Measurements from ENCODE around the gene LEMD2. TPM values are rescaled to one million over a fixed set of nuclear protein-coding genes. Genes with fewer than 3 reads are reported as not detected.

The LEMD2 gene
- total and polyA plus RNA-seq, 12 donors = 32.4 to 121 (median 60.0) TPM

GRCh38 chr6:33738879-33739278 is 50.1 kb downstream of the LEMD2 start:
- Histone ChIP-seq H3K4me1 (replicated peaks in 1 of 2) (peaks cover 0 to 6% of the 10 kb centered on the region in 2 donors), H3K27me3 (peaks cover 24% of the 10 kb centered on the region), H3K27ac (no peak overlapping the region), H3K9me3 (replicated peaks in 1 of 3) (no peaks in the 10 kb centered on the region), H3K36me3 (replicated peaks in 1 of 2) (no peaks in the 10 kb centered on the region), H3K4me3 (no peak overlapping the region)
- intact Hi-C loops (cut with DNase I) = no loop called here
- DNase-seq = no peak
- TF ChIP-seq CTCF (IDR thresholded peaks at IDR 0.05) (no peak), POLR2A (IDR thresholded peaks at IDR 0.05) (no peak)
- WGBS, 4 donors = 92 to 96% (median 93%) methylated on average over 4 to 5 of the region's 5 CpGs

GRCh38 chr6:33738153-33738552 is 50.8 kb downstream of the LEMD2 start:
- peaks cover 0 to 6% of the 10 kb centered on the region in 2 donors for H3K4me1 ChIP-seq (replicated peaks in 1 of 2)
- TF ChIP-seq POLR2A (IDR thresholded peaks at IDR 0.05) = no peak
- TF ChIP-seq CTCF (IDR thresholded peaks at IDR 0.05) = no peak
- H3K27me3 ChIP-seq = peaks cover 19% of the 10 kb centered on the region
- H3K27ac ChIP-seq = no peak overlapping the region
- no peak for DNase-seq
- 87 to 99% (median 93%) methylated on average over 3 to 9 of the region's 9 CpGs for WGBS, 4 donors
- no peaks in the 10 kb centered on the region for H3K9me3 ChIP-seq (replicated peaks in 1 of 3)
- H3K4me3 ChIP-seq = no peak overlapping the region
- intact Hi-C loops (cut with DNase I) = no loop called here
- no peaks in the 10 kb centered on the region for H3K36me3 ChIP-seq (replicated peaks in 1 of 2)

GRCh38 chr6:33737267-33738026 is 51.5 kb downstream of the LEMD2 start:
- intact Hi-C loops (cut with DNase I) = no loop called here

GRCh38 chr6:33735216-33735615 is 53.7 kb downstream of the LEMD2 start:
- no peak overlapping the region for H3K4me3 ChIP-seq
- DNase-seq = no peak
- no peaks in the 10 kb centered on the region for H3K9me3 ChIP-seq (replicated peaks in 1 of 3)
- no peak overlapping the region for H3K27ac ChIP-seq
- intact Hi-C loops (cut with DNase I) = no loop called here
- peaks cover 10% of the 10 kb centered on the region for H3K27me3 ChIP-seq
- no peaks in the 10 kb centered on the region for H3K36me3 ChIP-seq (replicated peaks in 1 of 2)
- 84 to 89% (median 87%) methylated on average over 5 to 18 of the region's 18 CpGs for whole genome bisulfite sequencing, 4 donors
- TF ChIP-seq POLR2A (IDR thresholded peaks at IDR 0.05) = no peak
- TF ChIP-seq CTCF (IDR thresholded peaks at IDR 0.05) = no peak
- peaks cover 0 to 6% of the 10 kb centered on the region in 2 donors for H3K4me1 ChIP-seq (replicated peaks in 1 of 2)

More at GRCh38 chr6:33737267-33738026, 51.5 kb downstream of the LEMD2 start:
- H3K9me3 ChIP-seq (replicated peaks in 1 of 3) = no peaks in the 10 kb centered on the region
- H3K27ac ChIP-seq = no peak overlapping the region
- peaks cover 14% of the 10 kb centered on the region for H3K27me3 ChIP-seq
- peaks cover 0 to 6% of the 10 kb centered on the region in 2 donors for H3K4me1 ChIP-seq (replicated peaks in 1 of 2)
- H3K4me3 ChIP-seq = no peak overlapping the region
- DNase-seq = peak; percentile 68 to 88 (median 83)
- no peaks in the 10 kb centered on the region for H3K36me3 ChIP-seq (replicated peaks in 1 of 2)
- WGBS, 4 donors = 57 to 86% (median 60%) methylated on average over 7 to 15 of the region's 15 CpGs
- TF ChIP-seq CTCF (IDR thresholded peaks at IDR 0.05) (no peak), POLR2A (IDR thresholded peaks at IDR 0.05) (no peak)
